ENCODE results near the gene HHAT. TPM values are rescaled to one million over a fixed set of nuclear protein-coding genes. Genes with fewer than 3 reads are reported as not detected.

Gene HHAT
- total and polyA plus RNA-seq, 2 of the 4 experiments (the other 2 are of a cell fraction): 1.7 to 2.5 TPM

- Histone ChIP-seq H3K14ac (replicated peaks; ENCODE audit: low read depth, low read length) (no peak overlapping the region), H2BK120ac (ENCODE audit: low read depth, low read length) (no peak overlapping the region), H3K9ac (ENCODE audit: low read depth, low read length) (no peak overlapping the region), H3K9me1 (ENCODE audit: insufficient read depth, low read length) (peaks cover 4% of the 10 kb centered on the region; the same call in 1 of the 2 replicates), H2BK5ac (ENCODE audit: low read depth, low read length, poor library complexity, severe bottlenecking) (no peak overlapping the region), H3K79me1 (ENCODE audit: low read depth in 1 of 2, low read length in 2 of 2) (no peaks in the 10 kb centered on the region), H4K5ac (ENCODE audit: low read depth, low read length) (no peak overlapping the region), H3K9me3 (ENCODE audit: control insufficient read depth, insufficient read depth, low read length) (no peaks in the 10 kb centered on the region), H3K4me3 (ENCODE audit: insufficient read depth, low read depth, low read length) (no peak overlapping the region), H2BK20ac (ENCODE audit: low read depth, low read length) (no peak overlapping the region), H4K8ac (ENCODE audit: low read depth in 2 of 2, low read length in 2 of 2) (no peak overlapping the region), H2BK15ac (ENCODE audit: low read depth, low read length) (no peak overlapping the region), H2AK9ac (replicated peaks; ENCODE audit: low read depth, low read length, poor library complexity) (no peak overlapping the region), H3K56ac (ENCODE audit: extremely low read depth, insufficient read depth, low read length) (no peak overlapping the region), H3K4me2 (ENCODE audit: low read depth, low read length) (no peak overlapping the region), H3K4me1 (ENCODE audit: control insufficient read depth, insufficient read depth, low read length) (peaks cover 11% of the 10 kb centered on the region), H3K4ac (ENCODE audit: low read depth, low read length) (no peak overlapping the region), H4K20me1 (ENCODE audit: insufficient read depth, low read length) (no peaks in the 10 kb centered on the region), H2AK5ac (ENCODE audit: low read depth, low read length) (no peak overlapping the region), H3K18ac (ENCODE audit: low read depth, low read length) (no peak overlapping the region), H4K91ac (ENCODE audit: insufficient read depth, low read depth, low read length) (no peak overlapping the region), H3K23ac (ENCODE audit: low read depth, low read length) (no peak overlapping the region), H3K36me3 (ENCODE audit: control insufficient read depth, insufficient read depth, low read length) (no peaks in the 10 kb centered on the region), H3K27me3 (ENCODE audit: control insufficient read depth, insufficient read depth, low read length) (no peaks in the 10 kb centered on the region), H3K27ac (ENCODE audit: insufficient read depth, low read length) (no peak overlapping the region), H2AFZ (replicated peaks; ENCODE audit: low read length, poor library complexity) (no peak overlapping the region)
- ATAC-seq (ENCODE audit: low read depth) (no peak), DNase-seq (no peak)
- intact Hi-C loops (cut with micrococcal nuclease): no loop called here
- ChIA-PET CTCF (no interaction called here), POLR2A (ENCODE audit: unreplicated experiment) (no interaction called here)
- no TSS peak for BruUV-seq (replicated peaks)
- 100% methylated on average over 1 of the region's 1 CpG; no CpG with 5 or more reads in 1 of the 2 experiments for WGBS, 2 experiments (ENCODE audit: extremely low coverage in 2 of 2, insufficient read length in 1 of 2)
- no peak for TF ChIP-seq CTCF (conservative IDR thresholded peaks at IDR 0.05; ENCODE audit: low read depth, low read length)
- TF ChIP-seq FOS (IDR thresholded peaks at IDR 0.05; ENCODE audit: low read depth, low read length): no peak
- TF ChIP-seq ELK1 (IDR thresholded peaks at IDR 0.05; ENCODE audit: borderline replicate concordance, low read depth, low read length): no peak
- TF ChIP-seq CEBPB (IDR thresholded peaks at IDR 0.05; ENCODE audit: low read depth, low read length): no peak
- TF ChIP-seq SMC3 (IDR thresholded peaks at IDR 0.05; ENCODE audit: low read depth, low read length): no peak
- no peak for TF ChIP-seq MAFK (IDR thresholded peaks at IDR 0.05; ENCODE audit: low read depth, low read length)
- TF ChIP-seq BHLHE40 (IDR thresholded peaks at IDR 0.05; ENCODE audit: low read depth, low read length): no peak
- no peak for TF ChIP-seq USF2 (IDR thresholded peaks at IDR 0.05; ENCODE audit: low read depth, low read length)
- no peak for TF ChIP-seq RFX5 (IDR thresholded peaks at IDR 0.05; ENCODE audit: low read depth, low read length)
- TF ChIP-seq RCOR1 (IDR thresholded peaks at IDR 0.05; ENCODE audit: insufficient replicate concordance, low read length): no peak
- no peak for TF ChIP-seq NFE2L2 (IDR thresholded peaks at IDR 0.05; ENCODE audit: low read depth, low read length)
- TF ChIP-seq CHD1 (IDR thresholded peaks at IDR 0.05; ENCODE audit: low read depth, low read length): no peak
- no peak for TF ChIP-seq MXI1 (IDR thresholded peaks at IDR 0.05; ENCODE audit: borderline replicate concordance, low read depth, low read length)
- no peak for TF ChIP-seq POLR2A (IDR thresholded peaks at IDR 0.05; ENCODE audit: low read depth, low read length)
- TF ChIP-seq RAD21 (IDR thresholded peaks at IDR 0.05; ENCODE audit: low read length): no peak
- dilution Hi-C loops (cut with HindIII; ENCODE audit: low sequenced_read_pairs, unreplicated experiment): no loop called here
- in situ Hi-C loops (cut with MboI; ENCODE audit: low sequenced_read_pairs): loop anchor here (5.0 kb wide), 1 partner anchor 34 kb away; no protein-coding TSS in a partner anchor
Measured at GRCh38 chr1:210396541-210396940, 67.8 kb downstream of the HHAT start.
